GM12873 (cell line): ENCODE data around the gene MYOD1.

ENCODE experiments used
- CTCF ChIP-seq: IDR thresholded peaks from 2 replicates; pipeline ENCODE4 v1.5.1; 2012; ENCODE audit warnings: low read depth, mild to moderate bottlenecking, moderate library complexity, low read length, control low read depth; ENCODE audit not compliant: insufficient read depth; ENCODE audit errors: missing control alignments

MYOD1 gene

GRCh38 chr11:17703951-17704350 lies 15.4 kb upstream of the MYOD1 start:
- TF ChIP-seq CTCF: no peak

GRCh38 chr11:17707830-17708229 lies 11.5 kb upstream of the MYOD1 start:
- no peak for TF ChIP-seq CTCF

GRCh38 chr11:17711836-17712235 lies 7.5 kb upstream of the MYOD1 start:
- no peak for TF ChIP-seq CTCF

GRCh38 chr11:17713851-17714250 lies 5.5 kb upstream of the MYOD1 start:
- TF ChIP-seq CTCF: no peak

GRCh38 chr11:17714356-17714854 lies 5.0 kb upstream of the MYOD1 start:
- no peak for TF ChIP-seq CTCF

GRCh38 chr11:17714870-17715269 lies 4.5 kb upstream of the MYOD1 start:
- no peak for TF ChIP-seq CTCF

- TF ChIP-seq CTCF: no peak
These were observed 2.6 kb upstream of the MYOD1 start for GRCh38 chr11:17716807-17717206.
